Liver (tissue), 9 donors: ENCODE measurements around the gene DOK5. TPM values are rescaled to one million over a fixed set of nuclear protein-coding genes. Genes with fewer than 3 reads are reported as not detected.

ENCODE experiments used
- DNase-seq: peaks from one replicate; pipeline ENCODE4 v3.0.0-alpha.2; 2017; ENCODE audit warnings: low spot score
- H3K27ac ChIP-seq, 2 donors: one replicate each; pipeline ENCODE4 v1.7.0; 2013; ENCODE audit warnings: inconsistent platforms in 2 of 2, low read length in 2 of 2, control low read depth in 1 of 2, low read depth in 1 of 2, mild to moderate bottlenecking in 1 of 2
- H3K27me3 ChIP-seq, 4 donors: one replicate each; pipeline versions ENCODE4 v1.6.1 to v1.7.0; 2013; ENCODE audit warnings: low read length in 3 of 4, inconsistent platforms in 1 of 4, mild to moderate bottlenecking in 1 of 4, moderate library complexity in 1 of 4; ENCODE audit not compliant: control insufficient read depth in 4 of 4, insufficient read depth in 4 of 4
- H3K36me3 ChIP-seq, 4 donors: one replicate each; pipeline versions ENCODE4 v1.6.1 to v1.7.0; 2013; ENCODE audit warnings: low read length in 3 of 4, mild to moderate bottlenecking in 3 of 4, low read depth in 1 of 4, moderate library complexity in 1 of 4; ENCODE audit not compliant: control insufficient read depth in 4 of 4, insufficient read depth in 3 of 4
- H3K4me1 ChIP-seq, 4 donors: one replicate each; pipeline versions ENCODE4 v1.6.1 to v1.7.0; 2013; ENCODE audit warnings: low read length in 3 of 4, mild to moderate bottlenecking in 3 of 4, moderate library complexity in 1 of 4; ENCODE audit not compliant: control insufficient read depth in 4 of 4, insufficient read depth in 4 of 4
- H3K4me3 ChIP-seq, 3 donors: one replicate each; pipeline versions ENCODE4 v1.6.1 to v1.7.0; 2013; ENCODE audit warnings: low read length in 3 of 3, control low read depth in 1 of 3, low read depth in 1 of 3, mild to moderate bottlenecking in 1 of 3
- H3K9ac ChIP-seq, 2 donors: one replicate each; pipeline ENCODE4 v1.7.0; 2013; ENCODE audit warnings: low read length in 2 of 2, mild to moderate bottlenecking in 2 of 2, moderate library complexity in 2 of 2, control low read depth in 1 of 2, low read depth in 1 of 2
- H3K9me3 ChIP-seq, 4 donors: one replicate each; pipeline versions ENCODE4 v1.6.1 to v1.7.0; 2013; ENCODE audit warnings: low read length in 3 of 4; ENCODE audit not compliant: control insufficient read depth in 4 of 4
- EGR1 ChIP-seq, 2 donors: IDR thresholded peaks; 2 replicates each; pipeline ENCODE4 v1.6.1; 2016 to 2018; ENCODE audit warnings: antibody characterized with exemption in 2 of 2, low read depth in 2 of 2
- FOXA1 ChIP-seq: IDR thresholded peaks from 2 replicates; pipeline ENCODE4 v1.6.1; 2016; ENCODE audit warnings: antibody characterized with exemption
- FOXA2 ChIP-seq: IDR thresholded peaks from 2 replicates; pipeline ENCODE4 v1.6.1; 2016; ENCODE audit warnings: antibody characterized with exemption
- GABPA ChIP-seq, 2 donors: IDR thresholded peaks in 1 of 2; conservative IDR thresholded peaks in 1 of 2; 2 replicates each; pipeline ENCODE4 v1.6.1; 2016; ENCODE audit warnings: antibody characterized with exemption in 2 of 2, mild to moderate bottlenecking in 1 of 2, moderate library complexity in 1 of 2
- HNF4A ChIP-seq, 2 donors: conservative IDR thresholded peaks; 2 replicates each; pipeline ENCODE4 v1.6.1; 2016; ENCODE audit warnings: antibody characterized with exemption in 2 of 2, mild to moderate bottlenecking in 2 of 2
- HNF4G ChIP-seq: IDR thresholded peaks from 2 replicates; pipeline ENCODE4 v1.6.1; 2016; ENCODE audit warnings: antibody characterized with exemption
- JUND ChIP-seq, 2 donors: IDR thresholded peaks; 2 replicates each; pipeline ENCODE4 v1.6.1; 2016; ENCODE audit warnings: antibody characterized with exemption in 2 of 2
- NR2F2 ChIP-seq: IDR thresholded peaks from 2 replicates; pipeline ENCODE4 v1.6.1; 2016; ENCODE audit warnings: antibody characterized with exemption
- RAD21 ChIP-seq, 2 donors: IDR thresholded peaks; 2 replicates each; pipeline ENCODE4 v1.6.1; 2016; ENCODE audit warnings: antibody characterized with exemption in 2 of 2, mild to moderate bottlenecking in 2 of 2
- REST ChIP-seq: IDR thresholded peaks from 2 replicates; pipeline ENCODE4 v1.6.1; 2016; ENCODE audit warnings: antibody characterized with exemption, mild to moderate bottlenecking
- RXRA ChIP-seq, 2 donors: IDR thresholded peaks; 2 replicates each; pipeline ENCODE4 v1.6.1; 2017 to 2018; ENCODE audit warnings: antibody characterized with exemption in 2 of 2, mild to moderate bottlenecking in 1 of 2
- SP1 ChIP-seq: IDR thresholded peaks from 2 replicates; pipeline ENCODE4 v1.6.1; 2018; ENCODE audit warnings: antibody characterized with exemption, mild to moderate bottlenecking
- TAF1 ChIP-seq: conservative IDR thresholded peaks from 2 replicates; pipeline ENCODE4 v1.6.1; 2016; ENCODE audit warnings: antibody characterized with exemption, mild to moderate bottlenecking
- YY1 ChIP-seq: IDR thresholded peaks from 2 replicates; pipeline ENCODE4 v1.6.1; 2016; ENCODE audit warnings: antibody characterized with exemption, mild to moderate bottlenecking
- ZBTB33 ChIP-seq: IDR thresholded peaks from 2 replicates; pipeline ENCODE4 v1.6.1; 2016; ENCODE audit warnings: antibody characterized with exemption
- WGBS: extraction: QIAGEN DNeasy Blood & Tissue Kit; methylation state at CpG from one replicate; pipeline ENCODE4 v1.1.7; 2013; 5-methylcytosine and 5-hydroxymethylcytosine counted together
- polyA plus RNA-seq, 2 donors: library from polyadenylated mRNA; stranded (reverse) in 1 of 2; unstranded in 1 of 2; fragments of 200-250 nt in 1 of 2; fragments of >200 nt in 1 of 2; fragmentation: Nextera tagmentation in 1 of 2; extraction: Ambion mirVana in 1 of 2; gene quantifications; one replicate each; pipeline versions ENCODE4 v1.2.1 to v1.2.3, GENCODE V29; 2013 to 2015
- total RNA-seq, 2 donors: library from RNA; depleted of rRNA; stranded (reverse); fragments of >200 nt; gene quantifications; one replicate each; pipeline ENCODE4 v1.2.3, GENCODE V29; 2014
- TF ChIP-seq, protein P1 (sequence below): fragments of 150-350 bp; IDR thresholded peaks from 2 replicates; pipeline ENCODE4 v1.5.1; 2017; ENCODE audit warnings: improper control_type of control experiment, low read depth, low read length; ENCODE audit not compliant: missing input control
- TF ChIP-seq, protein P2 (sequence below): IDR thresholded peaks from 2 replicates; pipeline ENCODE4 v1.6.1; 2016; ENCODE audit warnings: antibody characterized with exemption
- TF ChIP-seq, protein P3 (sequence below): IDR thresholded peaks from 2 replicates; pipeline ENCODE4 v1.6.1; 2016; ENCODE audit warnings: antibody characterized with exemption
- donor health status: healthy.
- donor health status: healthy.
- donor health status: healthy.
- donor health status: healthy.
- donor health status: healthy.

The DOK5 gene
- total and polyA plus RNA-seq, 4 donors: 0.05 to 0.16 (median 0.09) TPM

- no peak overlapping the region for H3K9ac ChIP-seq
- peaks cover 0 to 17% (median 2%) of the 10 kb centered on the region in 4 donors for H3K4me1 ChIP-seq
- no peaks in the 10 kb centered on the region for H3K36me3 ChIP-seq
- no peak for DNase-seq
- H3K4me3 ChIP-seq: no peak overlapping the region
- H3K27ac ChIP-seq: no peak overlapping the region
- H3K27me3 ChIP-seq: peaks cover 0 to 5% (median 0%) of the 10 kb centered on the region in 4 donors
- WGBS: 80% methylated on average over 18 of the region's 18 CpGs
- no peak for TF ChIP-seq RXRA (IDR thresholded peaks at IDR 0.05)
- TF ChIP-seq, protein P1, sequence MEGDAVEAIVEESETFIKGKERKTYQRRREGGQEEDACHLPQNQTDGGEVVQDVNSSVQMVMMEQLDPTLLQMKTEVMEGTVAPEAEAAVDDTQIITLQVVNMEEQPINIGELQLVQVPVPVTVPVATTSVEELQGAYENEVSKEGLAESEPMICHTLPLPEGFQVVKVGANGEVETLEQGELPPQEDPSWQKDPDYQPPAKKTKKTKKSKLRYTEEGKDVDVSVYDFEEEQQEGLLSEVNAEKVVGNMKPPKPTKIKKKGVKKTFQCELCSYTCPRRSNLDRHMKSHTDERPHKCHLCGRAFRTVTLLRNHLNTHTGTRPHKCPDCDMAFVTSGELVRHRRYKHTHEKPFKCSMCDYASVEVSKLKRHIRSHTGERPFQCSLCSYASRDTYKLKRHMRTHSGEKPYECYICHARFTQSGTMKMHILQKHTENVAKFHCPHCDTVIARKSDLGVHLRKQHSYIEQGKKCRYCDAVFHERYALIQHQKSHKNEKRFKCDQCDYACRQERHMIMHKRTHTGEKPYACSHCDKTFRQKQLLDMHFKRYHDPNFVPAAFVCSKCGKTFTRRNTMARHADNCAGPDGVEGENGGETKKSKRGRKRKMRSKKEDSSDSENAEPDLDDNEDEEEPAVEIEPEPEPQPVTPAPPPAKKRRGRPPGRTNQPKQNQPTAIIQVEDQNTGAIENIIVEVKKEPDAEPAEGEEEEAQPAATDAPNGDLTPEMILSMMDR: no peak
- TF ChIP-seq GABPA (IDR thresholded peaks at IDR 0.05 in 1 of 2, conservative IDR thresholded peaks at IDR 0.05 in 1 of 2): no peak
- TF ChIP-seq HNF4A (conservative IDR thresholded peaks at IDR 0.05): no peak
- TF ChIP-seq, protein P2, sequence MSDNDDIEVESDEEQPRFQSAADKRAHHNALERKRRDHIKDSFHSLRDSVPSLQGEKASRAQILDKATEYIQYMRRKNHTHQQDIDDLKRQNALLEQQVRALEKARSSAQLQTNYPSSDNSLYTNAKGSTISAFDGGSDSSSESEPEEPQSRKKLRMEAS: no peak
- no peak for TF ChIP-seq FOXA1
- TF ChIP-seq RAD21 (IDR thresholded peaks at IDR 0.05): no peak
- no peak for TF ChIP-seq SP1
- no peak for TF ChIP-seq ZBTB33
- no peak for TF ChIP-seq TAF1
- no peak for TF ChIP-seq HNF4G
- TF ChIP-seq EGR1 (IDR thresholded peaks at IDR 0.05; ENCODE audit: low read depth in 2 of 2): no peak
- no peak for TF ChIP-seq YY1
- no peak for TF ChIP-seq REST
- TF ChIP-seq, protein P3, sequence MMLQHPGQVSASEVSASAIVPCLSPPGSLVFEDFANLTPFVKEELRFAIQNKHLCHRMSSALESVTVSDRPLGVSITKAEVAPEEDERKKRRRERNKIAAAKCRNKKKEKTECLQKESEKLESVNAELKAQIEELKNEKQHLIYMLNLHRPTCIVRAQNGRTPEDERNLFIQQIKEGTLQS: no peak
- no peak for TF ChIP-seq JUND (IDR thresholded peaks at IDR 0.05)
- no peak for TF ChIP-seq FOXA2
- no peak for TF ChIP-seq NR2F2
- no peaks in the 10 kb centered on the region for H3K9me3 ChIP-seq
These were observed 167.7 kb downstream of the DOK5 start for GRCh38 chr20:54642864-54643667.
